Lung (tissue), 12 donors: ENCODE measurements around the gene MAP3K10. TPM values are rescaled to one million over a fixed set of nuclear protein-coding genes. Genes with fewer than 3 reads are reported as not detected.

Source experiments
- ATAC-seq: fragments of 200-7000 bp; cut with Tn5 transposase; one replicate; pipeline ENCODE4 v1.9.1; 2020; ENCODE audit warnings: moderate number of reproducible peaks; ENCODE audit not compliant: insufficient read depth, low FRiP score
- DNase-seq, 3 donors: peaks; one replicate each; pipeline ENCODE4 v3.0.0-alpha.2; 2013 to 2017
- H3K27ac ChIP-seq, 2 donors: one replicate each; pipeline ENCODE4 v1.5.1; 2013; ENCODE audit warnings: mild to moderate bottlenecking in 2 of 2, moderate library complexity in 2 of 2, control low read depth in 1 of 2, inconsistent platforms in 1 of 2, low read depth in 1 of 2, low read length in 1 of 2
- H3K27me3 ChIP-seq, 3 donors: one replicate each; pipeline ENCODE4 v1.5.1; 2013; ENCODE audit warnings: low read length in 2 of 3; ENCODE audit not compliant: control insufficient read depth in 3 of 3, insufficient read depth in 3 of 3
- H3K36me3 ChIP-seq, 4 donors: one replicate each; pipeline ENCODE4 v1.5.1; 2013; ENCODE audit warnings: low read length in 4 of 4, mild to moderate bottlenecking in 1 of 4, moderate library complexity in 1 of 4; ENCODE audit not compliant: control insufficient read depth in 4 of 4, insufficient read depth in 4 of 4
- H3K4me1 ChIP-seq, 5 donors: one replicate each; pipeline ENCODE4 v1.5.1; 2013; ENCODE audit warnings: low read length in 5 of 5, mild to moderate bottlenecking in 2 of 5, moderate library complexity in 1 of 5; ENCODE audit not compliant: control insufficient read depth in 5 of 5, insufficient read depth in 5 of 5
- H3K4me3 ChIP-seq: one replicate; pipeline ENCODE4 v1.5.1; 2013; ENCODE audit warnings: mild to moderate bottlenecking, control low read depth, moderate library complexity
- H3K9ac ChIP-seq, 2 donors: one replicate each; pipeline ENCODE4 v1.5.1; 2013; ENCODE audit warnings: low read length in 2 of 2, control low read depth in 1 of 2; ENCODE audit not compliant: insufficient read depth in 1 of 2
- H3K9me3 ChIP-seq, 4 donors: one replicate each; pipeline ENCODE4 v1.5.1; 2013; ENCODE audit warnings: low read length in 3 of 4, mild to moderate bottlenecking in 1 of 4, moderate library complexity in 1 of 4; ENCODE audit not compliant: control insufficient read depth in 4 of 4, insufficient read depth in 3 of 4
- WGBS, 2 donors: extraction: QIAGEN DNeasy Blood & Tissue Kit; methylation state at CpG; one replicate each; pipeline ENCODE4 v1.1.7; 2013; 5-methylcytosine and 5-hydroxymethylcytosine counted together
- polyA plus RNA-seq, 2 donors: library from polyadenylated mRNA; stranded (reverse); fragments of 200-250 nt; gene quantifications; one replicate each; pipeline ENCODE4 v1.2.1, GENCODE V29; 2013
- total RNA-seq, 2 donors: library from RNA; depleted of rRNA in 1 of 2; stranded (reverse); fragments of >200 nt in 1 of 2; gene quantifications; one replicate each; pipeline ENCODE4 v1.2.1, GENCODE V29; 2014 to 2021
- TF ChIP-seq, protein P1 (sequence below): IDR thresholded peaks from 2 replicates; pipeline ENCODE4 v1.5.1; 2012; ENCODE audit warnings: mild to moderate bottlenecking; ENCODE audit errors: control extremely low read depth, extremely low read depth
- donor health status: control.
- donor health status: control.
- donor health status: Bipolar disorder and iron deficiency.
- donor health status: healthy.
- donor health status: DM: yes; HTN: yes; CAD: no.

The MAP3K10 gene
- total and polyA plus RNA-seq, 4 donors = 4.4 to 18.0 (median 11.3) TPM

- TF ChIP-seq, protein P1, sequence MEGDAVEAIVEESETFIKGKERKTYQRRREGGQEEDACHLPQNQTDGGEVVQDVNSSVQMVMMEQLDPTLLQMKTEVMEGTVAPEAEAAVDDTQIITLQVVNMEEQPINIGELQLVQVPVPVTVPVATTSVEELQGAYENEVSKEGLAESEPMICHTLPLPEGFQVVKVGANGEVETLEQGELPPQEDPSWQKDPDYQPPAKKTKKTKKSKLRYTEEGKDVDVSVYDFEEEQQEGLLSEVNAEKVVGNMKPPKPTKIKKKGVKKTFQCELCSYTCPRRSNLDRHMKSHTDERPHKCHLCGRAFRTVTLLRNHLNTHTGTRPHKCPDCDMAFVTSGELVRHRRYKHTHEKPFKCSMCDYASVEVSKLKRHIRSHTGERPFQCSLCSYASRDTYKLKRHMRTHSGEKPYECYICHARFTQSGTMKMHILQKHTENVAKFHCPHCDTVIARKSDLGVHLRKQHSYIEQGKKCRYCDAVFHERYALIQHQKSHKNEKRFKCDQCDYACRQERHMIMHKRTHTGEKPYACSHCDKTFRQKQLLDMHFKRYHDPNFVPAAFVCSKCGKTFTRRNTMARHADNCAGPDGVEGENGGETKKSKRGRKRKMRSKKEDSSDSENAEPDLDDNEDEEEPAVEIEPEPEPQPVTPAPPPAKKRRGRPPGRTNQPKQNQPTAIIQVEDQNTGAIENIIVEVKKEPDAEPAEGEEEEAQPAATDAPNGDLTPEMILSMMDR = no peak
- H3K27ac ChIP-seq = no peak overlapping the region
- no peak for ATAC-seq
Measured at GRCh38 chr19:40208602-40209001, 17.4 kb downstream of the MAP3K10 start.

DNA sequence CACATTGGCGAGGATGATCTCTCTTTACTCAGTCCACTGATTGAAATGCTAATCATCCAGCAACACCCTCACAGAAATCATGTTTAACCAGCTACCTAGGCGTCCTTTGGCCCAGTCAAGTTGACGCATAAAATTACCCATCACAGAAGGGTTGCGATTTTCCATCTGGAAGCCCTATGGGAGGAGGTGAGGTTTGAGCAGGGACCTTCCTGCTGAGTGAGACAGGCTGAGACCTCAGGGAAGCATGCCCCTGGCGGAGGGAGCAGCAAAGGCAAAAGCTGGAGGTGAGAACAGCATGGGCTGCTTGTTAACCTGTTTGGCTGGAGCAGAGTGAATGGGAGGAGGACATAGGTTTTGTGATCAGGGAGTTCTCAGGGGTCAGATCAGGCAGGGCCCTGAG, 19.7 kb downstream of the MAP3K10 start:
- ATAC-seq = no peak
- Histone ChIP-seq H3K27me3 (peaks cover 0 to under 1% (median 0%) of the 10 kb centered on the region in 3 donors), H3K9me3 (no peaks in the 10 kb centered on the region), H3K36me3 (peaks cover 0 to 13% (median 2%) of the 10 kb centered on the region in 4 donors), H3K9ac (no peak overlapping the region), H3K4me1 (peaks cover 0 to 8% (median 0%) of the 10 kb centered on the region in 5 donors), H3K27ac (no peak overlapping the region), H3K4me3 (no peak overlapping the region)
- TF ChIP-seq, protein P1 = no peak
- WGBS, 2 donors = 95 to 99% methylated on average over 5 of the region's 5 CpGs
- DNase-seq = no peak

More at GRCh38 chr19:40208602-40209001, 17.4 kb downstream of the MAP3K10 start:
- no peak overlapping the region for H3K4me3 ChIP-seq
- 92% methylated on average over 5 of the region's 5 CpGs for whole genome bisulfite sequencing, 2 donors
- H3K36me3 ChIP-seq = peaks cover 0 to 30% (median 9%) of the 10 kb centered on the region in 4 donors
- no peak overlapping the region for H3K9ac ChIP-seq
- H3K9me3 ChIP-seq = peaks cover 0 to 5% (median 0%) of the 10 kb centered on the region in 4 donors
- no peaks in the 10 kb centered on the region for H3K27me3 ChIP-seq
- peaks cover 0 to 8% (median 0%) of the 10 kb centered on the region in 5 donors for H3K4me1 ChIP-seq
- no peak for DNase-seq

DNA sequence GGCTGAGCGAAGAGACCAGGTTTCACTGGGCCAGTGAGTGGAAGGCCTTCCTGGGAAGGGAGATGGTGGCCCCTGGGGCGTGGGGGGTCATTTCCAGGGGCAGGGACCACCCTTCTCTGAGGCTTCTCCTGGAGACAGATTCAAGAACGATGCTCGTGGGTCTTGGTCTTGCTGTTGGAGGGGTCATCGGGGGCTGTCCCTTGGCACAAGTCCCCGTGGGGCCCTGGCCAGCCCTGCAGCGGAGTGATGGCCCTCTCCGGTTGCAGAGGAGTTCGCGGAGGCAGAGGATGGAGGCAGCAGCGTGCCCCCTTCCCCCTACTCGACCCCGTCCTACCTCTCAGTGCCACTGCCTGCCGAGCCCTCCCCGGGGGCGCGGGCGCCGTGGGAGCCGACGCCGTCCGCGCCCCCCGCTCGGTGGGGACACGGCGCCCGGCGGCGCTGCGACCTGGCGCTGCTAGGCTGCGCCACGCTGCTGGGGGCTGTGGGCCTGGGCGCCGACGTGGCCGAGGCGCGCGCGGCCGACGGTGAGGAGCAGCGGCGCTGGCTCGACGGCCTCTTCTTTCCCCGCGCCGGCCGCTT, 22.1 kb downstream of the MAP3K10 start:
- Histone ChIP-seq H3K27me3 (peaks cover 6 to 19% (median 16%) of the 10 kb centered on the region in 3 donors), H3K4me3 (no peak overlapping the region), H3K4me1 (peaks cover 0 to 10% (median 0%) of the 10 kb centered on the region in 5 donors), H3K36me3 (peaks cover 0 to 12% (median 0%) of the 10 kb centered on the region in 4 donors), H3K9ac (no peak overlapping the region), H3K27ac (no peak overlapping the region), H3K9me3 (no peaks in the 10 kb centered on the region)
- 93% methylated on average over 42 to 53 of the region's 53 CpGs for WGBS, 2 donors
- DNase-seq (no peak), ATAC-seq (no peak)
- TF ChIP-seq, protein P1 = no peak
